TTC549 (cell line): ENCODE measurements around the gene PSMB7.

Experiments
- FAIRE-seq: peaks from 2 replicates; lab custom pipeline; 2012; peaks lifted over from hg19 to GRCh38; lab: Jason Lieb, UNC

PSMB7 gene

DNA sequence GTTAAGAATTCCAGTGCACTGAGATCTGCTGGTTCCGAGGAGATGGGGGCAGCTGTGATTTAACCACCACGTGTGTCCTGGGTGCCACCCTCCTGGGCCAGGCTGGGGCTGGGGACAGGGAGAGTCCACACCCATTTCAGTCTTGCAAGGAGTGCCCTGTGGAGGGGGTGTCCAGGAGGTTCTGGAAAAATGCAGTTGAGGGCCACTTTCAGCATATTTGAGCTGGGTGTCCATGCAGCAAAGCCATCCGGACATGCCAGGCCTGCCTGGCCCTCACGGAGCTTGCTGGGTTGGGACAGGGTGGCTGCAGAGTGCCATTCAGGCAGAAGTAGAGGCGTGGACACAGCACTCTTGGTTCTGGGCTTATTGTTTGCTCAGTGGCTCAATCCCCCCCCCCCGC lies 89.4 kb downstream of the PSMB7 start:
- no peak for FAIRE-seq

DNA sequence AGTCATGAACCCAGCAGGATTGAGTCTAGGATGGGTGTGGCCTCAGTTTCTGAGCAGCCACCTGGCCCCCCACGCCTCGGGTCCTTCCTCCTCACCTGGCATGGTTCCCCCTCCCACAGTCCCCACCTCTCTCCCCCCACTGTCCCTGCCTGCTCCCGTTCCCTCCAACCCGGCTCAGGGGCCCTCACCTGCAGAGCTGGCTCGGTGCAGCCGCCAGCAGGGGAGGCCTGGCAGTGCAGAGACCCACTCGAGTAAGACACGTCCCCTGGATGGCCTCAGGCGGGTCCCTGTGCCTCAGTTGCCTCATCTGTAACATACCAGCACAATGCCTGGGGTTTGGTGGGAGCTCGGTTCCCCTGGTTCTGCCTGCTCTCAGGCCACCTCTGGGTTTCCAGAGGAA lies 91.3 kb downstream of the PSMB7 start:
- no peak for FAIRE-seq

DNA sequence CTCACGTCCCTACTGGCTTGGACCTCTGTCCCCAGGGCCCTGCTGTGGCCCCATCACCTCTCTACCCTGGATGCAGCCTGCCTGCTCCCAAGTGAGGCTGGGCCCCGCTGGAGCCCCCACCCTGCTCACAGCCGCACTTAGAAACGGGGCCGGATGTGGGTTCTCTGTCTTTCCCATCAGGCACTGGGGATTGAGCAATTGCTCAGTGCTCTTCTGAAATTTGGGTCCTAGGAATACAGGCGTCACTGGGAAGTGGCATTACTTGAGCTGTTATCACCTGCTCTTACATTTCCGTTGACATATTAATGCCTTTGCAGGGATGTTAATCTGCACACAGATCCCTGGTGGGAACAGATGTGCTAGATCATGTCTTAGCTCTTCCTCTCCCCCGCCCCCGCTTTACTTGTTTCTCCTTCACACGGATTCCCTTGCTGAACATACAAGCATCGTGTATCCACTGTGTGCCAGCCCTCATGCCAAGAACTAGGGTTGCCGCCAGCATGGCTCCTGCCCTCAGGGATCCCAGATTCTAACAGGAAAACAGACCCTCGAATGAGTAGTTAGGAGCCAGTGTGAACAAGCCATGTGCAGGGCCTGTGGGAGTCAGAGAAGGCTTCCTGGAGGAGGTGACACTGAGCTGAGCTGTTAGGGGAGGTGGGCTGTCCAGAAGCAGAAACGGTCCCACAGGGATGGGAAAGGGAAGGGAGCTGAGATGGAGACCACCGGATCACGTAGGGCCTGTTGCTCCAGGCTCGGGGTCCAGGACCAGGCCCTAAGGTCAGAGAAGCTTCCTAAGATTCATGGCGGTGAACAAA lies 92.4 kb downstream of the PSMB7 start:
- no peak for FAIRE-seq

DNA sequence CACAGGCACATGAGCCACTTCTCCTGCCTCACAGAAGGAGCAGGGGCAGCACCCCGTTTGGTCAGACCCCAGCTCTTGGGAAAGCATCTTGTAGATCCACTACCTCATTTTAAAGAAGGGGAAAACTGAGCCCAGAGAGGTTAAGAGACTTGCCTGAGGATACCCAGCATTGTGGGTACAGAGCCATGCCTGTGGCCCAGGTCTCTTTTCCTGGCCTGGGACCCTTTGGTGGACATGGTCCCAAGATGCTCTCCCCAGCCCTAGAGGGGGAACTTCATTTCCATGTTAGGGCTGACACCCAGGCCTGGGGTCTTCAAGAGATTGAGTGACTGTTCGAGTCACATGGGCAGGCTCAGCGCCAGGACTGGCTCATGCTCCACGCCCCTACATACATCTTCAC lies 93.3 kb downstream of the PSMB7 start:
- FAIRE-seq, result no peak

DNA sequence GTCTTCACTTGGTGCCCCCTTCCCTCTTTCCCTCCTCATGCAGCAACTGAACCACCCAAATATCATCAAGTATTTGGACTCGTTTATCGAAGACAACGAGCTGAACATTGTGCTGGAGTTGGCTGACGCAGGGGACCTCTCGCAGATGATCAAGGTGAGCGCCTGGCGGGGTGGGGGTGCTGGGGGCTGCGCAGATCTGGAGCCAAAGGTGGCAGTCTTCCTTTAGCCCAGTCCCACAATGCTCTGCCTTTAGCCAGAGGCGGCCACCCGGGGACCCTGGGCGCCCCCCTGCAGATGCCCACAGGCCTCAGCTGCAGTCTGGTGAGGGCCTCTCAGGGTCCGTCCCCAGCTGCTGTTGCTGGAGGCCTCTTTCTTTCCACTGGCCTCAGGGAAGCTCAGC lies 93.8 kb downstream of the PSMB7 start:
- FAIRE-seq, result no peak

DNA sequence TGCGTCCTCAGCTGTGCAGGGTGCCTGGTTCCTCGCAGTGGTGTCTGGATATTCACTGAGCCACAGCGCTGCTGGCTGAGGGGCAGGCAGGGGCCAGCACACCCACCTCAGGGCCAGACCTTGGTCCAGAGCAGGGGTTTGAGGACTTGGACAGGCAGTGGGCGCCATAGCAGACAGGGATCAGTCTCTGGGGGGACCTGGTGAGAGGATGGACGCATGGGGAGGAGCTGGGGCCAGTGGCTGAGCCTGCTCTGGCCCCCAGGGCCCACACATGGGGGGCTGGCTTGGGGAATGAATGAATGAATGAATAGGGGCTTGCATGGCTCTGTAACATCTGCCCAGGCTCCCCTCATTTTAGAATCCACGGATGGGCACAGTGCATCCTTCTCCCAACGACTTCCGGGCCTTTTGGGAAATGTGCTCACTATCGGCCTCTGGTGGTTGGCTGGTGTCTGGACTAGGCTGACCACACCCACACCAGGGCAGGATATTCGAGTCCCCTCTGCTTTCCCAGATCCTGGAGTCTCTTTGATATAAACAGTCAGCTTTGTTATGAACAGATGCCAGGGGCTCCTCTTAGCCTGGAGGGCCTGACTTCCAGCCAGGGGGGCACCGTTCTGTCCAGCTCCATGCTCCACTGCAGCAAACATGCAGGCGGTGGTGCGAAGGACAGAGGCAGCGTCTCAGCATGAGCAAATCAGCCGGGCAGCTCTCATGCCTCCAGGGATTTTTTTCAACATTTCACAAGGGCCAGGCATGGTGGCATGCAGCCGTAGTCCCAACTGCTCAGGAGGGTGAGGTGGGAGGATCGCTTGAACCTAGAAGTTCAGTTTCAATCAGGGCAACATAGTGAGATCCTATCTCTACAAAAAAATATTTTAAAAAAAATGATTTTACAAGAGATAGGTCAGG lies 94.9 kb downstream of the PSMB7 start:
- no peak for FAIRE-seq

DNA sequence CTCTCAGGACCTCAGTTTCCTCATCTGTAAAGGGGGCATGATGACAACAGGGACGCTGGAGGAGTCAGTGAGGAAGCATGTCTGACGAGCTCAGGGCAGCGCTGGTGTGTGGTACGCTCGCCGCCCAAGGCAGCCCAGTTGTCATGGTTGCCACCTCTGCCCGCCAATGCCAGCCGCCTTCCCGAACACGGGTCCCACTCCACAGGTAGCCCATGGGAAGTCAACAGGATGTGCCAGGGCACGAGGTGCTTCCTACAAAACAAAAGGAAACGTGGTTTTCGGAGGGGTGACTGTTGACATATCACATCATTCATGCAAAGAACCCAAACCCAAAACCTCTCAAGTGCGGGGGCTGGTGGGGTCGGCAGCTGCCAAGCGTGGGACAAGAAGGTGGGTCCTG lies 99.4 kb downstream of the PSMB7 start:
- FAIRE-seq, result no peak

DNA sequence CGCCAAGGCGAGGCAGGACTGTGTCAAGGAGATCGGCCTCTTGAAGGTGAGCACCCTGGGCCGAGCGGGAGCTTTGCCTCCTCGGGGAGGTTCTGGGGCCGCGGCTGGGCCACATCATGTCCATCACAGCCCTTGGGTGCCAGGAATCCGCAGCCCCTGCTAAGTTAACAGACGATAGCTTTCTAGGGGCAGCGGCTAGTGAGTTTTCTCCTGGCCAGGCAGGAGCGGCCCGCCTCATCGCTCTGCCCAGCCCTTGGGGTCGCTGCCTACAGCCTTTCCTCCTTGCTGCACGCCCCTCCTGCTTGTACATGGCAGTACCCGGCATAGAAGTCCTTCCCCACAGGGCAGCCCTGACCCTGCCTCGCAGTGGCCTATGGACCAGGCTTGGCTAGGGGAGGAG lies 101.3 kb downstream of the PSMB7 start:
- FAIRE-seq, result no peak

DNA sequence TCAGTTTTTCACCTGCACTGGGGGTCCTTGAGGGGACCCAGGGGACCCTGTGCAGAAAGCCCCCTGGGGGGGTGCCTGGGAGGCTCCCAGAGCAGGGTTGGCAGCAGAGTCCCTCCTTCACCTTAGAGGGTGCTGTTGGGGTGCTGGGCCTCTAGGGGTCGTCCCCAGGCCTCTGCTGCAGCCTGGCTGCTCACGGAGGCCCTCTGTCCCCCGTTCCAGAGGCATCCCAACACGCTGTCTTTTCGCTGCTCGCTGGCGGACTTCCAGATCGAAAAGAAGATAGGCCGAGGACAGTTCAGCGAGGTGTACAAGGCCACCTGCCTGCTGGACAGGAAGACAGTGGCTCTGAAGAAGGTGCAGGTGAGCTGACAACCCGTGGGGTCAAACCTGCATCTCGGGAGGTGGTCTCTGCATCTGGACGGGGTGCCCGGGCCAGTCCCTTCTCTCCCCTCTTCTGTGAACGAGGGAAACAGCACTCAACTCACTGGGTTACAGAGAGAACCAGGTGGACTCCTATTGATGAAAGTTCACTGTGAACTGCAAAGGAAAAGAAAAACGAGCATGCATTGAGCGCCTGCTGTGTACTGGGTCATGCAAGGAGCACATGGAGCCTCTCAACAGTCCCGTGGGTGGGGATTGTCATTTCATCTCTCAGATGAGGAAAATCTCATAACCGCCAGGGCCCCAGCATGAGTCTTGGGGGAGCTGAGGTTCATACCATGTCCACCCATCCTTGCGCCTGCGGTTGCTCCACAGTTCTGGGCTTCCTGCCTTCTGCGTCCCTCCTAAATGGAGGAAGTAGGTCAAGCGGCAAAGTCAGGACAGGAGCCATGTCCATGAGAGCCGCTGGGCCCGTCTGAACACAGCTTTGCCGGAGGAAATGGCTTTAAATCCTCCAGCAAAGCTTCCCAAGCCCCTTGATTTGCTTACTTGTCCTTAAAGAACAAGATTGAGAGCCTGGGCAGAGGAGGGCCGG lies 102.7 kb downstream of the PSMB7 start:
- no peak for FAIRE-seq

DNA sequence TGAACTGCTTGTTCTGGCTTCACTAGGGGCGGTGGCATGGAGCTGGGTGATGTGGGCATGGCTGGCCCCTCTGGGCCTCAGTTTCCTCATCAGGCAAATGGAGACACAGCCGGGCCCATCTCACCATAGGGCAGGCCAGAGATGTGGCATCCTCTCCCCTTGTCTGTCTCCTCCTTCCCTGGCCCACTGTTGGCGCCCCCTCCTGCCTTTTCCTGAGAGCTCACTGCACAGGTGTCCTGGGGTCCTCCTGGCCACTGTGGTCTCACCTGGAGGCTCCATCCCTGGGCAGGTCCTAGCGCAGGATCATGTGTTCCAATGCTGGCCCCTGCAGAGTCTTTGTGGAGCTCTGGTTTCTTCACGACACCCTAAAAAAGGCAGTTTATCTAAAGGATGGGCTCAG lies 104.0 kb downstream of the PSMB7 start:
- FAIRE-seq, result no peak

DNA sequence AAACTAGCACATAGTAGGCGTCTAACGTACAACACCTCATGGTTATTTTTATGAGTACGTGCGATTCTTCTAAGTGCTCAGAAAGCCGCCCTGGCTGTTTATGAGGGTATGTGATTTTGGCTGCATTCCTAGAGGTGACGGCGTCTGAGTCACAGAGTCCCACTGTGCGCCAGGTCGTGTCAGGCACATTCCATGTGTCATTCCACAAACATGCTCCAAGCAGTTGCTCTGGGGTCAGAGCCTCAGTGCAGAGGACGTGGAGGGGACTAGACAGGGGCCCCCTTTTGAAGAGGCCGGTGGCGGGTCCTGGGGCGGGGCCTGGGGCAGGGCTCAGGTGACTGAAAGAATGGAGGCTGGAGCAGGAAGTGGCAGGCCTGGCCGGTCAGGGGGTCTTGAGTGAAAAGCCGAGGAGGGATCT lies 105.6 kb downstream of the PSMB7 start:
- FAIRE-seq, result no peak

DNA sequence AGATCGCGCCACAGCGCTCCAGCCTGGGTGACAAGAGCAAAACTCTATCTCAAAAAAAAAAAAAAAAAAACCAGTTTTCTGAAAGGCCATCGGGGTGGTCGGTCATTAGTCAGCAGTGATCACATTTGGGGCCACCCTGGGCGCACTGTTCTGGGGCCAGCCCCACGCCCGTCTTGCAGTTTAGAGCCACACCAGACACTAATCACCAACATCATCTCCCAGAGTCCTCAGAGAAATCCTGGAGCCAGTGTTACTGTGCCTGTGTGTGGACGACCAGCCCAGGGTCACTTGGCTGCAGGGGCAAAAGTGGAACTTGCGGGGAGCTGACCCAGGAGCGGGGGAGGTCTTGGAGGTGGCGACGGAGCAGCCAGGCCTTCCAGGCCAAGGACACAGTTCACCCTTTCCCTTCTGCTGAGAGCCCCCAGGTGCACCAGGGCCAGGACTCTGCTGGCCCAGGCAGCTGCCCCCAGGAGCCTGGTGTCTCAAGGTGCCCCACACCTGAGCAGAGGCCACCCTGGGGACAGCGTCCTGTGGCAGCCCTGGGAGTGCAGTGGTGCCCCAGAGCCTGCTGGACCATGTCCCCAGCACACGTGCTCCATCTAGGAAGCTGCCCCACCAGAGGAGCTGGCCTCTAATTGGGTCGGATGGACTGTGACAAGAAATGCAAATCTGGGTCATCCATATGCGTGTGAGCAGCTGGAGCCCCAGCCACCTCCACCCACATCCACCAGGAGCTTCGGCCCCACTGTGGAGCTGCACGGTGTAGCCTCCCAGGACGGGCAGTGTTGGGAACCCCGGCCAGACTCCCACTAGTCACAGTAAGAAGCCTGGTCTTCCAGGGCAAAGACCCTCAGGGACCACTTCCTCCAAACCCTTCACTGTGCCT lies 106.4 kb downstream of the PSMB7 start:
- FAIRE-seq, result no peak

DNA sequence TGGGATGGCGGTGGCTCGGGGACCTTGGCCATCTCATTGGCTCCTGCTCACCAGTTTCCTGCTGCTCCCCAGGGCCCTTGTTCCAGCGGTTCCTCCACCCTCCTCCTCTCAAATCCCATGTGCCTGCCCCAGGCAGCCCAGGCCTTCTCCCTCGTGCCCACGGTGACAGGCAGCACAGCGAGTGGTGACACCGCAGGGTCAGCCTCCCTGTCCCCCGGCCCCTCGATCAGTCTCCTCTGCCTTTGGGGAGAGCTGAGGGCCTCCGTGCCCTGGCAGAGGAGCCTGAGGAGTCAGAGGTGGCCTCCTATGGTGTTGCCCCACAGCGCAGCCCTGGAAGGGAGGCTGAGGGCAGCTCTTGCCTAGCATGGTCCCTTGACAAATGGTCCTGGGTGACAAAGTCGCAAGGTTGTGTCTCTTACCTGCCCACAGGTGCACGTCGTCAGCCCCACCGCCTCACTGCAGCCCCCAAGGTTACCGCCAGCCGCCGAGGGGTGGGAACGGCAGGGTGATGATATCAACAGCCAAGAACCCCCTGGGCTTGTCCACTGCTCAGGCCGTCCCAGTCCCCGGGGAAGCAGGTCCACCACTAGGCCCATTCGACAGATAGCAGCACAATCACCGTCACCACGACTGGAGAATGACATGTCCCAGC lies 107.7 kb downstream of the PSMB7 start:
- no peak for FAIRE-seq

DNA sequence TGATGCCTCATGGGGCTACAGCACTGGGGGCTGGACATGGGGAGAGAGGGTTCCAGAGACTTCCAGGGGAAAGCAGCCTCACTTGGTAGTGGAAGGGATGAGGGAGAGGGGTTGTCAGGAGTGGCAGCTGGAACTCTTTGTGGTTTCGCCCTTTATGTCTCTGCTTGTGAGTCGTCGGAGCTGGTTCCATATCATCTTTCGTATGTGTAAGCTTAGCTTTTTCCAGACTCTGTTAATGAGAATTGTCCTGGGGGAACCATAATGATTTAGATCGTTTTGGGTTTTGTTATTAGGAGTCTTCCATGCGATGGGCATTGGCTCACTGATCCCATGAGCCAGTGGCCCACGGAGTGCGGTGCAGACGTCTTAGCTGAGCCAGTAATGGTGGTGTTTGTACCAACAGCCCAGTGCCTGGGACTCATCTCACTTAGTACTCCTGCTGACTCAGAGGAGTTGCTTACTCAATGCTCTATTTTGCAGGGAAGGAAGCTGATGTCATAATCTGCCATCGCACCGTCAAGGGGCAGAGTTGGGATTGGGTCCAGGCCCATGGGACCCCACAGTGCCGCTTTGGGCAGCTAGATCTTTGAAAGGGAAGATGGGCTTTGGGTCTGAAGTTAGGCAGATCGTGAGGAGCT lies 109.0 kb downstream of the PSMB7 start:
- FAIRE-seq, result no peak

DNA sequence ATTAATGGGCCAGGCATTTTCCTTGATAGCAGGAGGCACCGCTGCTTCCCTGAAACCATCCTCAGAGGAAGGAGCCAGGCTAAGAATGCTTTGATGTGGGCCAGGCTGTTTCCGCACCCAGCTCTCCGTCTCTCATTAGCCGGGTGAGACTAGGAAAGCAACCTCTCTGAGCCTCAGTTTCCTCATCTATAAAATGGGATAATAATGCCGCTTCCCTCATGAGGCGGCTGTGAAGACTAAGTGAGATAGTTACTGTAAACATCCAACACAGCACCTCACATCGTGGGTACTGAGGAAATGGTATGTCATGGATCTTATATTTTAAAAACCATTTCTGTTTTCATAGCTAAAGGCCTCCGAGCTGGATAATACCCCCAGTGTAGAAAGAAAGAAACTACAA lies 111.0 kb downstream of the PSMB7 start:
- FAIRE-seq, result no peak

DNA sequence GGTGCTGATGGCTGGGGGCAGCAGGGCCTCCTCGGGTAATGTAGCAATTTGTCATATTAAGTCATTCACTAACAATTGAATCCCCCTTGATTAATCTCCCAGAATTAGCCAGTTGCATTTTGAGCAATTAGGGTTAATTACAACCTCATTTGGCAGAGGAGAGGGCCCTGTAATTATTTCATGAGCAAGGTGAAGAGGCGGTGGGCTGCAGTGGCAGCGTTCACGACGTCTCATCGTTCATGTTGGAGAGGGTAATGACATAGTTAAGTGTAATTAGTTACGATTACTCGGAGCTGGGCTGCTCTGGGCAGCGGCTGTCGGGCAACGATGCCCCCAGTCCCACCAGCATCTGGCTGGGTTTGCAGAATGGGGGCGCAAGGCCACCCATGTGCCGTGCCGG lies 111.5 kb downstream of the PSMB7 start:
- FAIRE-seq, result no peak
